DMS153 treated with DMSO at 0.1 percent for 48 hours (cell line): ENCODE data around the gene PLEKHH2.

Source experiments
- DNase-seq: peaks from one replicate; lab custom pipeline; 2025; ENCODE audit not compliant: unreplicated experiment; lab: John Stamatoyannopoulos, UW

The PLEKHH2 gene

GRCh38 chr2:43806719-43807031 lies 169.6 kb downstream of the PLEKHH2 start:
- no peak for DNase-seq

GRCh38 chr2:43810452-43810851 lies 173.4 kb downstream of the PLEKHH2 start:
- DNase-seq = no peak

- no peak for DNase-seq
Observed at GRCh38 chr2:43810888-43811287, 173.8 kb downstream of the PLEKHH2 start.

GRCh38 chr2:43812006-43812405 lies 174.9 kb downstream of the PLEKHH2 start:
- no peak for DNase-seq

- DNase-seq = no peak
Observed at GRCh38 chr2:43812947-43813346, 175.9 kb downstream of the PLEKHH2 start.

GRCh38 chr2:43814711-43815110 lies 177.7 kb downstream of the PLEKHH2 start:
- no peak for DNase-seq
